ENCODE data around the gene WDR45B. TPM values are rescaled to one million over a fixed set of nuclear protein-coding genes. Genes with fewer than 3 reads are reported as not detected.

The WDR45B gene
- total RNA-seq, 1 donor from 2014 or later, result 74.1 TPM

DNA sequence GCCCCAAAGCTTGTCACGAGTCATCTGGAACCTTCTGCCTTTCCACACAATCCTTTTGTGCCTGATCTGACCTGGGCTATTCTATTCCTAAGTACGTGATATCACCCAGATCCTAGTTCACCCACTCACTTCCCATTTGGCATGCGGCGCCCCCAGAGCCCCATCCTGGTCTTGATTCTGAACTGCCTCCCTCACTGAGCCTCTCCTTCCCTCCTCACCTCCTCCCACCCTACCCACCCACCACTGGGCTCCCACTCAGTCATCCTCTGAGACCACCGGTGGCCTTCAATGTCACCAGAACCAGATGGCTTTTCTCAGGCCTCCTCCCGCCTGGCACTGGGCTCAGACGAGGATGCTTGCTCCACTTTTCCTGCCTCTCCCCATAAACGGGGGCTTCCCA is 18.5 kb downstream of the WDR45B start:
- no peaks in the 10 kb centered on the region for H3K4me1 Mint-ChIP-seq (ENCODE audit: unreplicated experiment)
- H3K36me3 Mint-ChIP-seq (ENCODE audit: low read depth, unreplicated experiment), result peaks cover 29% of the 10 kb centered on the region
- TF ChIP-seq, protein P1, sequence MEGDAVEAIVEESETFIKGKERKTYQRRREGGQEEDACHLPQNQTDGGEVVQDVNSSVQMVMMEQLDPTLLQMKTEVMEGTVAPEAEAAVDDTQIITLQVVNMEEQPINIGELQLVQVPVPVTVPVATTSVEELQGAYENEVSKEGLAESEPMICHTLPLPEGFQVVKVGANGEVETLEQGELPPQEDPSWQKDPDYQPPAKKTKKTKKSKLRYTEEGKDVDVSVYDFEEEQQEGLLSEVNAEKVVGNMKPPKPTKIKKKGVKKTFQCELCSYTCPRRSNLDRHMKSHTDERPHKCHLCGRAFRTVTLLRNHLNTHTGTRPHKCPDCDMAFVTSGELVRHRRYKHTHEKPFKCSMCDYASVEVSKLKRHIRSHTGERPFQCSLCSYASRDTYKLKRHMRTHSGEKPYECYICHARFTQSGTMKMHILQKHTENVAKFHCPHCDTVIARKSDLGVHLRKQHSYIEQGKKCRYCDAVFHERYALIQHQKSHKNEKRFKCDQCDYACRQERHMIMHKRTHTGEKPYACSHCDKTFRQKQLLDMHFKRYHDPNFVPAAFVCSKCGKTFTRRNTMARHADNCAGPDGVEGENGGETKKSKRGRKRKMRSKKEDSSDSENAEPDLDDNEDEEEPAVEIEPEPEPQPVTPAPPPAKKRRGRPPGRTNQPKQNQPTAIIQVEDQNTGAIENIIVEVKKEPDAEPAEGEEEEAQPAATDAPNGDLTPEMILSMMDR (IDR thresholded peaks at IDR 0.05; ENCODE audit: unreplicated experiment), result no peak
- H3K27ac Mint-ChIP-seq (ENCODE audit: unreplicated experiment), result no peak overlapping the region
- H3K4me3 Mint-ChIP-seq (ENCODE audit: unreplicated experiment), result no peak overlapping the region
- peaks cover 2% of the 10 kb centered on the region for H3K27me3 Mint-ChIP-seq (ENCODE audit: unreplicated experiment)
- no peak for DNase-seq (ENCODE audit: low spot score)
- no peaks in the 10 kb centered on the region for H3K9me3 Mint-ChIP-seq (ENCODE audit: unreplicated experiment)

DNA sequence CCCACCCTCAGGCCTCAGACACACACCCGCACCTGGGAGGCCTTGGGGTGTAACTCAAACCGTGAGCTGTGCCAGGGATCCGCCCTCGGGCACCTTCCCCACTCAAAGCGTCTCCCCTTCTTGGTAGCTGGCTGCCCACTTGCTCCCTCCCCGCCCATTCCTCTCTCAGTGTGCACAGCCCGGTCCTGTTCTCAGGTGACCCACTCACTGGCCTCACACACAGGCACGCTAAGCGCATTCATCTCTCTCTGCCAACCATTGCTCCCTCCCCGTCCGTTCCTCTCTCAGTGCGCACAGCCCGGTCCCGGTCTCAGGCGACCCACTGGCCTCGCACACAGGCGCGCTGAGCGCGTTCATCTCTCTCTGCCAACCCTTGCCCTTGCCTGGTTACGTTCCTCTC is 20.8 kb downstream of the WDR45B start:
- H3K9me3 Mint-ChIP-seq (ENCODE audit: unreplicated experiment), result no peaks in the 10 kb centered on the region
- H3K4me3 Mint-ChIP-seq (ENCODE audit: unreplicated experiment), result no peak overlapping the region
- no peak overlapping the region for H3K27ac Mint-ChIP-seq (ENCODE audit: unreplicated experiment)
- no peak for DNase-seq (ENCODE audit: low spot score)
- H3K4me1 Mint-ChIP-seq (ENCODE audit: unreplicated experiment), result no peaks in the 10 kb centered on the region
- TF ChIP-seq, protein P1 (IDR thresholded peaks at IDR 0.05; ENCODE audit: unreplicated experiment), result no peak
- peaks cover 27% of the 10 kb centered on the region for H3K36me3 Mint-ChIP-seq (ENCODE audit: low read depth, unreplicated experiment)
- no peaks in the 10 kb centered on the region for H3K27me3 Mint-ChIP-seq (ENCODE audit: unreplicated experiment)

DNA sequence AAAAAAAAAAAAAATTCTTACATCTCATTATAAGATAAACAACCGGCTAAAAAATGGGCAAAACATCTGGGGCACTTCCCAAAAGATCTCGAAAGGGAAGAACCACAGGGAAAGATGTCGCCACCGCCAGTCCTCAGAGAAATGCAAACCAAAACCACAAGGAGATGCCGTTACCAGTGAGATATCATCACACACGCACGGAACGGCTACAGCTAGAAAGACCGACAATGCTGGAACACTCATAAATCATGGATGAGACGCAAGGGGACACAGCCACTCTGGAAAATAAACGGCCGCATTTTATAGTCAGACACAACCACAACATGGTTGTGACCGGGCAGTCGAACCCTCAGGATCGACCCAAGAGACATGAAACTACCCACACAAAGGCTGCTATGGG is 24.5 kb downstream of the WDR45B start:
- Mint-ChIP-seq H3K9me3 (ENCODE audit: unreplicated experiment) (no peaks in the 10 kb centered on the region), H3K36me3 (ENCODE audit: low read depth, unreplicated experiment) (peaks cover 28% of the 10 kb centered on the region), H3K27ac (ENCODE audit: unreplicated experiment) (no peak overlapping the region), H3K4me3 (ENCODE audit: unreplicated experiment) (no peak overlapping the region), H3K27me3 (ENCODE audit: unreplicated experiment) (no peaks in the 10 kb centered on the region), H3K4me1 (ENCODE audit: unreplicated experiment) (no peaks in the 10 kb centered on the region)
- TF ChIP-seq, protein P1 (IDR thresholded peaks at IDR 0.05; ENCODE audit: unreplicated experiment), result no peak
- DNase-seq (ENCODE audit: low spot score), result no peak

DNA sequence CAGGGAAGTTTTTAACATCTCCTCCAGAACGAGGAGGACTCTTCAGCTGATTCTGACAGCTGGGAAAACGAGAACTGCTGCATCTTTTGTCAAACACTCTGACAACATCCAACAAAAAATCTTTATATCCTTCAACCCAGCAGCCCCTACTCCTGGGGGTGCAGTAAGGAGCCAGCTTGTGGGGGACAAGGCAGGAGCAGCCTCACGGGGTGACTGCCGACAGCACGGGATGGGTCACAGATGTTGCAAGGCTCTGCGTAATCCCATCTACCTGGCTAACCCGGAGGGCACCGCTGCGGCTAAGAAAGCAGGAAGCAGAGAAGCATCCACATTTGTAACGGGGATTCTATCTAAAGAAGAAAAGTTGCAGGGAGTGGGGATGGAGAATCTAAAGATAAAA is 28.6 kb downstream of the WDR45B start:
- no peak for DNase-seq (ENCODE audit: low spot score)
- no peaks in the 10 kb centered on the region for H3K9me3 Mint-ChIP-seq (ENCODE audit: unreplicated experiment)
- no peak overlapping the region for H3K27ac Mint-ChIP-seq (ENCODE audit: unreplicated experiment)
- H3K4me1 Mint-ChIP-seq (ENCODE audit: unreplicated experiment), result no peaks in the 10 kb centered on the region
- H3K36me3 Mint-ChIP-seq (ENCODE audit: low read depth, unreplicated experiment), result peaks cover 40% of the 10 kb centered on the region
- peak overlapping the region; percentile 31 for H3K4me3 Mint-ChIP-seq (ENCODE audit: unreplicated experiment)
- H3K27me3 Mint-ChIP-seq (ENCODE audit: unreplicated experiment), result peaks cover 2% of the 10 kb centered on the region
- TF ChIP-seq, protein P1 (IDR thresholded peaks at IDR 0.05; ENCODE audit: unreplicated experiment), result no peak

DNA sequence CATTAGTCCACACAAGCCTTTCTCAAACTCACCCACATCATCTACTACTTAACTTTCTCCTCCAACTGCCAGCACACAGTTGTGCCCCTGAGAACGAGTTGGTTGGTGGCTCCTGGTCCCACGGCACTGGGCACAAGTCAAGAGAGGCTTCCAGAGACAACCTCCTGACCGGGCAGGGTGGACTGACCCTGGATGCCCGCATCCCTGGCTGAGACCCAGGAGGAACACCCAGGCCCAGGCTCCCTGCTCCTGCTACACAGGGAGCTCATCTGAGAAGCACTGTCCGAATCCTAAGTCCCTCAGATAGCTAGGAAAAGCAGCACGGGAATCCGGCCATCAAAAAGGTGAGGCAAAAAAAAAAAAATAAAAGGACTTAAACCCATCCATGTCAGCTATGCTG is 29.0 kb downstream of the WDR45B start:
- TF ChIP-seq, protein P1 (IDR thresholded peaks at IDR 0.05; ENCODE audit: unreplicated experiment), result no peak
- Mint-ChIP-seq H3K4me3 (ENCODE audit: unreplicated experiment) (peak overlapping the region; percentile 47), H3K27me3 (ENCODE audit: unreplicated experiment) (peaks cover 2% of the 10 kb centered on the region), H3K36me3 (ENCODE audit: low read depth, unreplicated experiment) (peaks cover 44% of the 10 kb centered on the region), H3K27ac (ENCODE audit: unreplicated experiment) (no peak overlapping the region), H3K4me1 (ENCODE audit: unreplicated experiment) (no peaks in the 10 kb centered on the region), H3K9me3 (ENCODE audit: unreplicated experiment) (no peaks in the 10 kb centered on the region)
- no peak for DNase-seq (ENCODE audit: low spot score)

All from endothelial cell (in vitro differentiated cells).